Spleen (tissue), 7 donors: Measurements from ENCODE around the gene TXNDC11.

Experiments
- CTCF ChIP-seq, 11 experiments: fragments of 200-600 bp in 7 of 11; fragments of 450-650 bp in 4 of 11; sonication (generic) in 4 of 11; IDR thresholded peaks in 8 of 11; conservative IDR thresholded peaks in 3 of 11; 1 replicate in 7 of 11; 2 replicates in 4 of 11; pipeline versions ENCODE4 v1.4.0 to v1.8.0; 2016 to 2021; ENCODE audit warnings: antibody characterized with exemption in 11 of 11, inconsistent platforms in 4 of 11, mild to moderate bottlenecking in 1 of 11
- POLR2A ChIP-seq, 3 donors: fragments of 450-650 bp; IDR thresholded peaks; one replicate each; pipeline ENCODE4 v1.5.1; 2017; ENCODE audit warnings: antibody characterized with exemption in 3 of 3, mild to moderate bottlenecking in 1 of 3
- POLR2AphosphoS5 ChIP-seq, 3 donors: sonication (generic); formaldehyde crosslinking; IDR thresholded peaks; one replicate each; pipeline ENCODE4 v1.5.1; 2017; ENCODE audit warnings: antibody characterized with exemption in 3 of 3
- donor health status: DM: no; HTN: no; CAD: no; lungs with moderate emphysema.
- donor health status: DM: no; HTN: no; CAD: no.
- donor health status: DM: no; HTN: no; CAD: no.

GRCh38 chr16:11742536-11743307 is at the start of gene TXNDC11:
- TF ChIP-seq POLR2AphosphoS5 (IDR thresholded peaks at IDR 0.05) (peak; percentile 95 to 98 (median 95)), POLR2A (IDR thresholded peaks at IDR 0.05) (peak; percentile 63 to 95 (median 63)), CTCF (IDR thresholded peaks at IDR 0.05 in 8 of 11, conservative IDR thresholded peaks at IDR 0.05 in 3 of 11) (peak in 1 of 11 experiments; percentile 11)
